ENCODE data around the gene CAMKK1.

The CAMKK1 gene

DNA sequence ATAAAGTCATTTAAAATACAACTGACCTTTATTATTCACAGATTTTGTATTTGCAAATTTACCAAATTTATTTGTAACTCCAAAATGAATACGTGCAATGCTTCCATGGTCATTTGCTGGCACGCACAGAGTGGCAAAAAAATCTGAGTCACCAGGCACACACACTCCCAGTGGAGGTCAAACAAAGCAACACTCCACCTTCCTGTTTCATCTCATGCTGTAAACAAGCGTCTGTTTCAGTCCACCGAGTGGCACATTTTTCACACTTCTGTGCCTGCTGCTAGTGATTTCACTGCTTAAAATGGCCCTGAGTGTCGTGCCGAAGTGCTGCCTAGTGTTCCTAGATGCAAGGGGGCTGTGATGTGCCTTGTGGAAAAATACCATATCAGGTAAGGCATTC, 74.1 kb downstream of the CAMKK1 start:
- ATAC-seq (ENCODE audit: low read depth) (no peak), DNase-seq (ENCODE audit: low spot score) (no peak)
- no peaks in the 10 kb centered on the region for H3K4me1 ChIP-seq (ENCODE audit: insufficient read depth, poor library complexity, severe bottlenecking)
- H3K4me3 ChIP-seq (ENCODE audit: severe bottlenecking) = no peak overlapping the region
- H3K27ac ChIP-seq (ENCODE audit: poor library complexity, severe bottlenecking) = no peak overlapping the region
- H3K9me3 ChIP-seq (ENCODE audit: severe bottlenecking) = no peaks in the 10 kb centered on the region
- H3K36me3 ChIP-seq (ENCODE audit: low read depth) = peaks cover 88% of the 10 kb centered on the region
- TF ChIP-seq, protein P1, sequence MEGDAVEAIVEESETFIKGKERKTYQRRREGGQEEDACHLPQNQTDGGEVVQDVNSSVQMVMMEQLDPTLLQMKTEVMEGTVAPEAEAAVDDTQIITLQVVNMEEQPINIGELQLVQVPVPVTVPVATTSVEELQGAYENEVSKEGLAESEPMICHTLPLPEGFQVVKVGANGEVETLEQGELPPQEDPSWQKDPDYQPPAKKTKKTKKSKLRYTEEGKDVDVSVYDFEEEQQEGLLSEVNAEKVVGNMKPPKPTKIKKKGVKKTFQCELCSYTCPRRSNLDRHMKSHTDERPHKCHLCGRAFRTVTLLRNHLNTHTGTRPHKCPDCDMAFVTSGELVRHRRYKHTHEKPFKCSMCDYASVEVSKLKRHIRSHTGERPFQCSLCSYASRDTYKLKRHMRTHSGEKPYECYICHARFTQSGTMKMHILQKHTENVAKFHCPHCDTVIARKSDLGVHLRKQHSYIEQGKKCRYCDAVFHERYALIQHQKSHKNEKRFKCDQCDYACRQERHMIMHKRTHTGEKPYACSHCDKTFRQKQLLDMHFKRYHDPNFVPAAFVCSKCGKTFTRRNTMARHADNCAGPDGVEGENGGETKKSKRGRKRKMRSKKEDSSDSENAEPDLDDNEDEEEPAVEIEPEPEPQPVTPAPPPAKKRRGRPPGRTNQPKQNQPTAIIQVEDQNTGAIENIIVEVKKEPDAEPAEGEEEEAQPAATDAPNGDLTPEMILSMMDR (IDR thresholded peaks at IDR 0.05; ENCODE audit: poor library complexity, severe bottlenecking) = no peak
- no peaks in the 10 kb centered on the region for H3K27me3 ChIP-seq (ENCODE audit: insufficient read depth, poor library complexity, severe bottlenecking)

DNA sequence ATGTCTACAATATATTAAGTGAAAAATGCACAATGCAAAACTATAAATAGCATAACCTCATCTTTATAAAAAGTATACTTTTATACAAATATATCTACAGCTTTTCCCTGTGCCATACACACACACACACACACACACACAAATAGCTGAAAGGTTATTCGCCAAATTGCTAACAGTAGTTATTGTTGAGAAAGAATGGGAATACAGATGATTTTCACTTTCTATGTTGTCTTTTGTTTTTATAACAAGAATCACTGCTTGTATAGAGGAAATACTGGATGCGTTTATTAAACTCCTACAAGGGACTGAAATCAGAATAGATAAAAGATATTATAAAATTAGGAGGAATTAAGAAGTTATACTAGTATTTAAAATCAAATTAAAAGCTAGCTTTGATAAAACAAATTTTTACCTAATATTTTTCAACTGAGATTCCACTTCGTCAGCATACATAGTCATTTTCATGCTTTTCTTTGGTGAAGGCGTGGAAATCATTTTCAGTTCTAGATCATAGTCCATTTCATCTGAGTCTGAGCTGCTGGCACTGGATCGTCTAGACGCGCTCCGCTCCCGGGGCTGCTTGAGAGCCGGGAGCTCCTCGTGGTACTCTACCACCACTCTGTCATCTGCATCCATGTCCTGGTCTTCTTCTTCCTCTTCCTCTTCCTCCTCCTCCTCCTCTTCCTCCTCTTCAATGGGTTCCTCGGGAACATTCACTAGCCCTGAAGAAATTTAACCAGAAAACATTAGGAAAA, 74.8 kb downstream of the CAMKK1 start:
- ATAC-seq (ENCODE audit: low read depth) (no peak), DNase-seq (ENCODE audit: low spot score) (no peak)
- Histone ChIP-seq H3K27ac (ENCODE audit: poor library complexity, severe bottlenecking) (no peak overlapping the region), H3K9me3 (ENCODE audit: severe bottlenecking) (no peaks in the 10 kb centered on the region), H3K4me3 (ENCODE audit: severe bottlenecking) (no peak overlapping the region), H3K36me3 (ENCODE audit: low read depth) (peaks cover 88% of the 10 kb centered on the region), H3K27me3 (ENCODE audit: insufficient read depth, poor library complexity, severe bottlenecking) (no peaks in the 10 kb centered on the region), H3K4me1 (ENCODE audit: insufficient read depth, poor library complexity, severe bottlenecking) (no peaks in the 10 kb centered on the region)
- TF ChIP-seq, protein P1 (IDR thresholded peaks at IDR 0.05; ENCODE audit: poor library complexity, severe bottlenecking) = no peak

DNA sequence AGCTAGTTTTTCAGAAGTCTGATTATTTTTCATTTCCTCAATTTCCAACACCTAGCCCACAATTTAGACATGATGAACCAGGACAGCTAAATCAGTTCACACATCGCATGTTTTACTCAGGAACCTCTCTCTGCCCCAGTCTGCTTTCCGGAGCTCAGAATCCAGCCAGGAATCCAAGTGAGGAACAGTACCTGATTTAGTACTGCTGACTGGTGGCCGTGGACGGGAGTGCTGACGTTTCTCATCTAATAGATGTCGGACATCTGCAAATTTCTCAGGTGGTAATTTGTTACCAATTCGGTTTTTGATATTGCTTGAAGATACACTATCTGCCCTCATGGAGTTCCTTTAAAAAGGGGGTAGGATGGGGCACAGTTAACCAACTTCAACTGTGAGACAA, 76.9 kb downstream of the CAMKK1 start:
- DNase-seq (ENCODE audit: low spot score) = no peak
- H3K4me1 ChIP-seq (ENCODE audit: insufficient read depth, poor library complexity, severe bottlenecking) = no peaks in the 10 kb centered on the region
- TF ChIP-seq, protein P1 (IDR thresholded peaks at IDR 0.05; ENCODE audit: poor library complexity, severe bottlenecking) = no peak
- H3K27me3 ChIP-seq (ENCODE audit: insufficient read depth, poor library complexity, severe bottlenecking) = no peaks in the 10 kb centered on the region
- H3K36me3 ChIP-seq (ENCODE audit: low read depth) = peaks cover 85% of the 10 kb centered on the region
- H3K27ac ChIP-seq (ENCODE audit: poor library complexity, severe bottlenecking) = no peak overlapping the region
- H3K4me3 ChIP-seq (ENCODE audit: severe bottlenecking) = no peak overlapping the region
- no peak for ATAC-seq (ENCODE audit: low read depth)
- no peaks in the 10 kb centered on the region for H3K9me3 ChIP-seq (ENCODE audit: severe bottlenecking)

DNA sequence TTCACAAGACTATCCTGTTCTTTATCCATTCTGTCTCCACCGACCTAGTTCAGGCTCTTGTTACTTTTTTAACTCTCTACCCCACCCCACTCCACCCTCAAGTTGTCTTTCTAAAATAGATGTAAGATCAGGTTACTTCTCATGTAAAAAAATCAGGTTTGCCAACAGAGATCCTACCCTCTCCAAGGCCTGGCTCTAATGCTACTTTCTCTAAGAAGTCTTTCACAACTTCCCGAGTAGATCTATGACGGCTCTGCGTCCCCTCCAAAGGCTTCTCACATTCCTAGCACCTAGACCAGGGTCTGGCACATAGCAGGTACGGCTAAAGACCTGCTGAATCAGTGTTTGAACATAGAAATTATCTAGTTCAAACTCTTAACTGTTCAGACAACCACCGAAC, 77.7 kb downstream of the CAMKK1 start:
- Histone ChIP-seq H3K4me1 (ENCODE audit: insufficient read depth, poor library complexity, severe bottlenecking) (no peaks in the 10 kb centered on the region), H3K27me3 (ENCODE audit: insufficient read depth, poor library complexity, severe bottlenecking) (no peaks in the 10 kb centered on the region), H3K36me3 (ENCODE audit: low read depth) (peaks cover 77% of the 10 kb centered on the region), H3K4me3 (ENCODE audit: severe bottlenecking) (no peak overlapping the region), H3K9me3 (ENCODE audit: severe bottlenecking) (no peaks in the 10 kb centered on the region), H3K27ac (ENCODE audit: poor library complexity, severe bottlenecking) (no peak overlapping the region)
- ATAC-seq (ENCODE audit: low read depth) (no peak), DNase-seq (ENCODE audit: low spot score) (no peak)
- TF ChIP-seq, protein P1 (IDR thresholded peaks at IDR 0.05; ENCODE audit: poor library complexity, severe bottlenecking) = no peak

DNA sequence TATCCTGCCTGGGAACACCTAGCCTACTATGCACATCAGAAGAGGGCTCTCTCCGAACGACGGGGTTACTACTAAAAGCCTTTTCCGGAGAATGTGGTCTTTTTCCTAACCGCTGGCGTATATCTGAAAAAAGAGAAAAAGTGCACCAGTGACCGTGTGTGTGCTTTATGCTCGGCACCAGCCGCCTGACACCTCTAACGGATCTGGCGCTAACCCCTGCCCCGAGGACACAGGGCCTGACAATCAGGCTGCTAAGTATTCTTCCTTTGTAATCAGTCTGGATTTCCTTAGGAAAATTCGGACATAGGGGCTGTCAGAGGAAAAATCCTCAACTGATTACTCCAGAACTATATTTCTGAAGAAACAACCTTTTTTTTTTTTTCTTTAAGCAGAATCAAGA, 78.5 kb downstream of the CAMKK1 start:
- Histone ChIP-seq H3K9me3 (ENCODE audit: severe bottlenecking) (no peaks in the 10 kb centered on the region), H3K27me3 (ENCODE audit: insufficient read depth, poor library complexity, severe bottlenecking) (no peaks in the 10 kb centered on the region), H3K36me3 (ENCODE audit: low read depth) (peaks cover 75% of the 10 kb centered on the region), H3K4me1 (ENCODE audit: insufficient read depth, poor library complexity, severe bottlenecking) (no peaks in the 10 kb centered on the region), H3K27ac (ENCODE audit: poor library complexity, severe bottlenecking) (no peak overlapping the region), H3K4me3 (ENCODE audit: severe bottlenecking) (no peak overlapping the region)
- ATAC-seq (ENCODE audit: low read depth) = no peak
- TF ChIP-seq, protein P1 (IDR thresholded peaks at IDR 0.05; ENCODE audit: poor library complexity, severe bottlenecking) = no peak
- no peak for DNase-seq (ENCODE audit: low spot score)

All from RWPE2 (cell line).